Measurements from ENCODE around the gene PSENEN.

DNA sequence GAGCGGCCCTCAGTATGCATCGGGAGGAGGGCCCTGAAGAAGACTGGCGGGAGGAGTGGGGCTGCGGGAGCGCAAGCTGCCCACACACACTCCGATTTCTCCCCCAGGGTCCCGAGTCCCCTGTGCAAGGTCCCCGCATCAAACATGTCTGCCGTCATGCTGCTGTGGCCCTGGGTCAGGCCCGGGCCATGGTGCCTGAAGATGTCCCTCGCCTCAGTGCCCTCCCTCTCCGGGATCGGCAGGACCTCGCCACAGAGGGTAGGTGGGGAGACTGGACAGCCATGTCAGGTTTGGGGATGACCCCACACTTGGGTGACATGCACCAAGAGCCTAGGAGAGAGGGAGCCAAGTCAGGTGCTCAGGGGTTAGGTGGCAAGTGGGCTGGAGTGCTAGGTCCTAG, 23.0 kb upstream of the PSENEN start:
- TF ChIP-seq EZH2 (IDR thresholded peaks at IDR 0.05; ENCODE audit: low read length): no peak
- TF ChIP-seq, protein P1, sequence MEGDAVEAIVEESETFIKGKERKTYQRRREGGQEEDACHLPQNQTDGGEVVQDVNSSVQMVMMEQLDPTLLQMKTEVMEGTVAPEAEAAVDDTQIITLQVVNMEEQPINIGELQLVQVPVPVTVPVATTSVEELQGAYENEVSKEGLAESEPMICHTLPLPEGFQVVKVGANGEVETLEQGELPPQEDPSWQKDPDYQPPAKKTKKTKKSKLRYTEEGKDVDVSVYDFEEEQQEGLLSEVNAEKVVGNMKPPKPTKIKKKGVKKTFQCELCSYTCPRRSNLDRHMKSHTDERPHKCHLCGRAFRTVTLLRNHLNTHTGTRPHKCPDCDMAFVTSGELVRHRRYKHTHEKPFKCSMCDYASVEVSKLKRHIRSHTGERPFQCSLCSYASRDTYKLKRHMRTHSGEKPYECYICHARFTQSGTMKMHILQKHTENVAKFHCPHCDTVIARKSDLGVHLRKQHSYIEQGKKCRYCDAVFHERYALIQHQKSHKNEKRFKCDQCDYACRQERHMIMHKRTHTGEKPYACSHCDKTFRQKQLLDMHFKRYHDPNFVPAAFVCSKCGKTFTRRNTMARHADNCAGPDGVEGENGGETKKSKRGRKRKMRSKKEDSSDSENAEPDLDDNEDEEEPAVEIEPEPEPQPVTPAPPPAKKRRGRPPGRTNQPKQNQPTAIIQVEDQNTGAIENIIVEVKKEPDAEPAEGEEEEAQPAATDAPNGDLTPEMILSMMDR (optimal IDR thresholded peaks at IDR 0.05 in 1 of 3, IDR thresholded peaks at IDR 0.05 in 1 of 3, conservative IDR thresholded peaks at IDR 0.05 in 1 of 3; ENCODE audit: extremely low read depth in 1 of 3, insufficient read depth in 2 of 3, low read length in 3 of 3): no peak

Data from keratinocyte (primary cell).